Activated naive CD8-positive, alpha-beta T cell treated with anti-CD3 and anti-CD28 coated beads for 36 hours (primary cell): ENCODE results near the gene SLC49A4. TPM values are rescaled to one million over a fixed set of nuclear protein-coding genes. Genes with fewer than 3 reads are reported as not detected.

Experiments used
- DNase-seq: peaks from one replicate; pipeline ENCODE4 v3.0.0; 2021
- H3K27ac Mint-ChIP-seq: one replicate; pipeline ENCODE4 v1.8.0; 2022; ENCODE audit warnings: mild to moderate bottlenecking, moderate library complexity, mixed read lengths
- H3K27me3 Mint-ChIP-seq: one replicate; pipeline ENCODE4 v1.8.0; 2022; ENCODE audit warnings: mild to moderate bottlenecking, mixed read lengths
- H3K36me3 Mint-ChIP-seq: one replicate; pipeline ENCODE4 v1.8.0; 2021; ENCODE audit warnings: mild to moderate bottlenecking, mixed read lengths
- H3K4me1 Mint-ChIP-seq: one replicate; pipeline ENCODE4 v1.8.0; 2021; ENCODE audit warnings: mixed read lengths
- H3K4me3 Mint-ChIP-seq: one replicate; pipeline ENCODE4 v1.8.0; 2022; ENCODE audit warnings: mild to moderate bottlenecking, moderate library complexity, mixed read lengths
- H3K9me3 Mint-ChIP-seq: one replicate; pipeline ENCODE4 v1.8.0; 2022; ENCODE audit warnings: mixed read lengths
- total RNA-seq, 2 experiments: library from RNA; stranded (reverse); gene quantifications; one replicate each; pipeline ENCODE4 v1.2.3, GENCODE V29; 2021

SLC49A4 gene
- total RNA-seq, 2 experiments from 2014 or later, result 1.8 TPM

DNA sequence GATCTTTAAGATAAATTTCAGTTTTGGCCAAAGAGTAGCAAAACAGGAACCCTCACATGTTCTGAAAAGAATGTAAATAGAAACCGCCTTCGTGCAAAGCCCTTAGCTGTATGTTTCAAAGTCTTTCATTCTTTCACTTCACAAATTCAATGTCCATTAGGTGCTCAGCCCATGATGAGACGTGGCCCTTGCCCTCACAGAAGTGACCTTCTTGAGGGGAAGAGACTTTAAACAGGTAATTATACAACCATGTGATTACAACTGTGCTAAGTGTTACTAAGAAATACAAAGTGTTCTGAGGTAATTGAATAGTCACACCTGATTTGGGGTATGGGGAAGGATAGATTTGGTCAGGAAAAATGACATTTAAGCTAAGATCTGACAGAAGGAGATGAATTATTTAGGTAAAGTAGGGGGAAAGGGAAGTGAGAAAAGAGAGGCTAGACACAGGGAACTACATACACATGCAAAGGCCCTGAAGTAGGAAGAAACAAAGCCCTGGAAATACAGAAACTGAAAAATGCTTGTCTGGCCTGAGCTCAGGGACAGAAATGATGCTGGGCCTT is 20.8 kb upstream of the SLC49A4 start:
- no peaks in the 10 kb centered on the region for H3K9me3 Mint-ChIP-seq
- no peak overlapping the region for H3K27ac Mint-ChIP-seq
- no peaks in the 10 kb centered on the region for H3K4me1 Mint-ChIP-seq
- H3K4me3 Mint-ChIP-seq, result no peak overlapping the region
- DNase-seq, result no peak
- no peaks in the 10 kb centered on the region for H3K27me3 Mint-ChIP-seq
- H3K36me3 Mint-ChIP-seq, result peaks cover 1% of the 10 kb centered on the region

DNA sequence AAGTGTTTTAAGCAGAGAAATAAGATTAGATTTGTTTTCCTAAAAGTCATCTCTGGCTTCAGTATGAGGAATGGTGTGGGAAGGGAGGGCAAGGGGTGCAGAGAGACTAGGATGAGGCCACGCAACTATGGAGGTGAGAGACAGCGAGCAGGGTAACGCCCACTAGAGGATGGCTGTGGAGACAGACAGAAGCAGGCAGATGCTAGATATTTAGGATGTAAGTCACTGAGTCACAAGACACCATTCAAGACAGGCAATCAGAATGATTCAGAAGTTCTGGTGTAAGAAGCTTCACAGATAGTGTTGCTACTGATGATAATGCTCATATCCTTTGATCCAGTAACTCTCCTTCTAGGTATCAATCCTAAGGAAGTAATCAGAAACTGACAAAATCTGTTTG is 20.3 kb upstream of the SLC49A4 start:
- Mint-ChIP-seq H3K36me3 (no peaks in the 10 kb centered on the region), H3K27me3 (no peaks in the 10 kb centered on the region), H3K4me3 (no peak overlapping the region), H3K4me1 (no peaks in the 10 kb centered on the region), H3K27ac (no peak overlapping the region), H3K9me3 (no peaks in the 10 kb centered on the region)
- DNase-seq, result no peak

DNA sequence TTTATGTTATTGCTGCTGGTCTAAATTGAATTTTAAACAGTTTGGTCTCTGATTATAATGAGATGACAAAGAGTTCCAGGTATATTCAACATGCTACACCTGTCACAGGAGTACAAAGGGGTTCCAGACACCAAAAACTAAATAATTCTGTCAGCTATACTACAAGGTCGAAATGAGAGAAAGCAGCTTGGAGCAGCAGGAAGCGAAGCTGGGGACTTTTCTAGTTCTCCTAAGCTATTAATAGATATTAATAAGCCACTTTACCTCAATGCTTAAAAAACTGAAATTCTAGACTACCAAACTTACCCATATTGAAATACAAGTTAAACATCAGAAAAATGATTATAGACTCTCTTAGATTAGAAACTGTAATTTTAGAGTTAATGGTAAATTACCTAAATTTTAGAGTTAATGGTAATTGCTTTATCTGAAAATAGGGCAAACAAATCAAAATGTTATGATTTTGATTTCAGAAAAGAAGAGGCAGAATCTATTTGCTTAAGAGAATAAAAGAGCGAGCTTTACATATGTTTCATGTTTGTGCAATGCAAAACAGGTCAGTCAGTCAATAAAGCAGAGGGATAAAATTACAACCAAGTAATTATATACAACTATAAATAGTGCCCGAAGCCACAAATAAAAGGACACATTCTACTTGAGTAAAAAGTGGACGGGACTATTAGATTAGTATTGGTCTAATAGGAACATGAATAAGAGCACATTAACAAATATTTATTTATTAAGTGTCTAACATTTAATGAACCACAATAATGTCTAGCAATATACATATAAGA is 18.0 kb upstream of the SLC49A4 start:
- Mint-ChIP-seq H3K9me3 (no peaks in the 10 kb centered on the region), H3K4me3 (no peak overlapping the region), H3K27ac (no peak overlapping the region), H3K27me3 (no peaks in the 10 kb centered on the region), H3K4me1 (no peaks in the 10 kb centered on the region), H3K36me3 (peaks cover 6% of the 10 kb centered on the region)
- no peak for DNase-seq

DNA sequence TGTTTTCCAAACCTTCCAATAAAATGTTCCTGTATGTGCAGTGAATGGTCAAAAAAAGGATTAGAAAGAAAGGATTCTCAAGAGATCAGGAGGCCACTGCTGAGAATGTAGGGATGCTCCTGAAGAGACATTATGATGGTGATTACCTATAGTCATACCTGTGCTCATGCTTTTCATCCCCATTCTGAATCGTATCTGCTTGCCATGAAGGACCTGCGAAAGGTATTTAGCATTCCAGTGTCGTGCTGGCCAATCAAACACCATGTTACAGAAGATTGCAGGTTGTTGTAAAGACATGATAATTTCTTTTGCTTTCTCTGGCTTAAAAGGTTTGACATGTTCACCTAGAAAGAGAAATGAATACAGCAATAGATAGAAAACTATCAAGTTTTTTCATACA is 17.3 kb upstream of the SLC49A4 start:
- Mint-ChIP-seq H3K4me3 (no peak overlapping the region), H3K27me3 (no peaks in the 10 kb centered on the region), H3K27ac (no peak overlapping the region), H3K36me3 (peaks cover 6% of the 10 kb centered on the region), H3K9me3 (no peaks in the 10 kb centered on the region), H3K4me1 (no peaks in the 10 kb centered on the region)
- DNase-seq, result no peak

DNA sequence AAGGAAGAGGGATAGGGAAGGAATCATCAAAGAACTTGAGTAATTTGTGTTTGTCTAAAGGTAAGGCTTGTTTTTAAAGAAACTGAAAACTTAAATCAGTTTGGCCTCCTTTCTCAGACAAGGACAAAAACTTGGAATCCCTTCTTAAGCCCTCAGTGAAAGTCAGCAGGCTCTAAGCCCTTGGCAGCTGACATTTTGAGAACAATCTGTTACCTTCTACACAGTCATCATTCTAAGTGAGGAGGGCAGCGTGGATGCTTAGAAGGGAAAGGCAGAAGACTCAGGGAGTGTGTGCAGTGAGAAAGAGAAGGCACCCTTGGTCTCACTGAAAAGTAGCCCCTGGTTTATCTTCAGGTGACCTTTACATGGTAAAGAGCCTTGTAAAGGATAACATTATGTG is 12.1 kb upstream of the SLC49A4 start:
- Mint-ChIP-seq H3K4me3 (no peak overlapping the region), H3K4me1 (peaks cover 10% of the 10 kb centered on the region), H3K9me3 (no peaks in the 10 kb centered on the region), H3K27me3 (no peaks in the 10 kb centered on the region), H3K27ac (no peak overlapping the region), H3K36me3 (peaks cover 6% of the 10 kb centered on the region)
- no peak for DNase-seq

DNA sequence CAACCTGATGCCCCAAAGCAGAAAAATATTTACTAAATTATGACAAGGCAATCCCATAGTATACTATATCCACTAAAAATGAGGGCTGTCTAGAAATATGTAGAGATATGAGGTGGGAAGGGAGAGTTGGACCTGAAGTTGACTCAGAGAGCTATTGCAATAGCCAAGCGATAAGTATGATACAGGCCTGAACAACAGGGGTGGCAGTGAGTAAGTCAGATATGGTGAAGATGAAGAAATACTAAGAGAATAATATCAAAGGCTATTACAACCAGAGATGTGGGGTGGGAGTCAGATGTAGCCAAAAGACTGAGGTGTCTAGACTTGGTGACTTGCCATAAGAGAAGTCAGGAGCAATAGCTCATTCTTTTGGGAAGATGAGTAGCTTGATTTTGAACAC is 10.4 kb upstream of the SLC49A4 start:
- Mint-ChIP-seq H3K36me3 (peaks cover 6% of the 10 kb centered on the region), H3K27ac (no peak overlapping the region)

DNA sequence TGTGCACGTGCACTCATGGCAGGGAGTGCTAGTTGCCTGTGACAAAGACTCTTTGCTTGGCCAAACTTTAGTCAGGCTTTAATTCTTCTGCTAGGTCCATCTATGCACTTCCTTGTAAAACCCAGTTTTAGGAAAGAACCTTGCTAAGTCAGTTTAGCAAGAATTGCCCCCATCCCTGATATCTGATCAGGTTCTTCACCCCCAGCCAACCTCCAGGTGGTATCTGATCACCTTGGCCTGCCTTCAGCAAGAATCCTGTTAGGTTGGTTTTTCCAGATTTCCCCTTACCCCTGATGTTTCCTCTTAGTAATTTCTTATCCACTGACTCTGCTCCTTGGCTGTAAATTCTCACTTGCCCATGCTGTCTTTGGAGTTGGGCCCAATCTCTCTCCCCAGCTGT is 9.6 kb upstream of the SLC49A4 start:
- Mint-ChIP-seq H3K9me3 (no peaks in the 10 kb centered on the region), H3K4me1 (peaks cover 18% of the 10 kb centered on the region), H3K27me3 (no peaks in the 10 kb centered on the region), H3K27ac (no peak overlapping the region), H3K4me3 (no peak overlapping the region), H3K36me3 (peaks cover 6% of the 10 kb centered on the region)
- no peak for DNase-seq

More for the DNA sequence above, 10.4 kb upstream of the SLC49A4 start:
- Mint-ChIP-seq H3K4me3 (no peak overlapping the region), H3K9me3 (no peaks in the 10 kb centered on the region), H3K27me3 (no peaks in the 10 kb centered on the region), H3K4me1 (peaks cover 18% of the 10 kb centered on the region)
- DNase-seq, result no peak

DNA sequence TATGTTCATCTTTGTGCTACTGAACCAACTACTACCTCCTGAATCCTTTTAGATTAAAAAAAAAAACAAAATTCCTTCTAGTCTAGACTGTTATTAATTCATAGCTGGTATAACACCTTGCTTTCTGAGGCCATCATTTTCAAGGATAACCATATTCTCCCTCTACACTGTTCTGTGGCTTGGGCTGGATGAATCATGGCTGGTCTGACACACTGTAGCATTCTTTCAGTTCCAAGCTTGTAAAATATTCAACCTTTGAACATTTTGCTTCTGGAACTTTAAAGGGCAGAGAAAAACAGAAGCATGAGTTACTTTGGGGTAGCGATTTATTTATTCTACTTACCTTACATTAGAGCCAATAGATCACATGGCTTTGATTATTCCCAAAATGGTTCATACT is 8.8 kb upstream of the SLC49A4 start:
- no peaks in the 10 kb centered on the region for H3K27me3 Mint-ChIP-seq
- no peak for DNase-seq
- H3K9me3 Mint-ChIP-seq, result no peaks in the 10 kb centered on the region
- H3K4me3 Mint-ChIP-seq, result no peak overlapping the region
- H3K36me3 Mint-ChIP-seq, result peaks cover 6% of the 10 kb centered on the region
- no peak overlapping the region for H3K27ac Mint-ChIP-seq
- H3K4me1 Mint-ChIP-seq, result peaks cover 18% of the 10 kb centered on the region

DNA sequence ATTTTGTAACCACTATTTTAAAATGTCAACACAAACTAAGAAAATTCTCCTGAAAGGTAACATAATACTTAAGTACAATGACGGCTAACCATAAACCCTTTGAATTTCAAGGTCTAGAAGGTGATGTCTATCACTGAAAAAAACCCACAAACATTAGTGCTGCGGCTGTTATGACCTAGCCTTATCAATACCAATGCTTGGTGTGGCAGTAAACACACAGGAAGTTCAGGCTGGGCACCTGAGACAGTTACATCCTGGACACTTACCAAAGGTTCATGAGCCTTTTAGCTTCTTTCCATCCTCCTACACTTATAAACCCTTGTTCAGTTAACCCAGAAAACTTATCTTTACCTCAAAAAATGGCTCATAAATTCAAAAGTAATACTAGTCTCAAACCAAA is 7.0 kb upstream of the SLC49A4 start:
- Mint-ChIP-seq H3K36me3 (no peaks in the 10 kb centered on the region), H3K9me3 (no peaks in the 10 kb centered on the region), H3K4me1 (peaks cover 20% of the 10 kb centered on the region), H3K4me3 (no peak overlapping the region), H3K27me3 (no peaks in the 10 kb centered on the region), H3K27ac (no peak overlapping the region)
- no peak for DNase-seq

DNA sequence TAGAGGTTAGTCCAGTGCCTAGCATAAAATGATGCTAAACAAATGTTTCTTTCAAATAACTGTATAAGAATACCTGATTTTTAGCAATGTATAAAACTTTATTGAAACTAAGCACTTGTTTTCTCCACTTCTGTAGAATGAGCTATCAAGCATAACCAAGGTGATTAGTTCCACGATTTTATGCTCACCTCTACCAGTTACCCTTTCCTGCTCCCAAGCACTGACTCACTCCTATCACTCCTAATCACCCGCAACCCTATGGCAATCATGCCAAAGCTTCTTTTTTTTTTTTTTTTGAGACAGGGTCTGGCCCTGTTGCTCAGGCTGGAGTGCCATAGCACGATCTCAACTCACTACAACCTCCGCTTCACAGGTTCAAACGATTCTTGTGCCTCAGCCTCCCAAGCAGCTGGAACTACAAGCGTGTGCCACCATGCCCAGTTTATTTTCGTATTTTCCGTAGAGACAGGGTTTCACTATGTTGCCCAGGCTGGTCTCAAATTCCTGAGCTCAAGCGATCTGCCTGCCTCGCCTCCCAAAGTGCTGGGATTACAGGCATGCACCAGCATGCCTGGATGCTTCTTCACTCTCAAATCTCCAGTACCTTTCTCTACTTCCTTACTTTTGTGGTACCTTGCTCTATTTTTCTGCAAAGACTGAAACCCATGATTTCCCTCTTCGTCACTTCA is 5.1 kb upstream of the SLC49A4 start:
- H3K4me1 Mint-ChIP-seq, result peaks cover 31% of the 10 kb centered on the region
- DNase-seq, result no peak

DNA sequence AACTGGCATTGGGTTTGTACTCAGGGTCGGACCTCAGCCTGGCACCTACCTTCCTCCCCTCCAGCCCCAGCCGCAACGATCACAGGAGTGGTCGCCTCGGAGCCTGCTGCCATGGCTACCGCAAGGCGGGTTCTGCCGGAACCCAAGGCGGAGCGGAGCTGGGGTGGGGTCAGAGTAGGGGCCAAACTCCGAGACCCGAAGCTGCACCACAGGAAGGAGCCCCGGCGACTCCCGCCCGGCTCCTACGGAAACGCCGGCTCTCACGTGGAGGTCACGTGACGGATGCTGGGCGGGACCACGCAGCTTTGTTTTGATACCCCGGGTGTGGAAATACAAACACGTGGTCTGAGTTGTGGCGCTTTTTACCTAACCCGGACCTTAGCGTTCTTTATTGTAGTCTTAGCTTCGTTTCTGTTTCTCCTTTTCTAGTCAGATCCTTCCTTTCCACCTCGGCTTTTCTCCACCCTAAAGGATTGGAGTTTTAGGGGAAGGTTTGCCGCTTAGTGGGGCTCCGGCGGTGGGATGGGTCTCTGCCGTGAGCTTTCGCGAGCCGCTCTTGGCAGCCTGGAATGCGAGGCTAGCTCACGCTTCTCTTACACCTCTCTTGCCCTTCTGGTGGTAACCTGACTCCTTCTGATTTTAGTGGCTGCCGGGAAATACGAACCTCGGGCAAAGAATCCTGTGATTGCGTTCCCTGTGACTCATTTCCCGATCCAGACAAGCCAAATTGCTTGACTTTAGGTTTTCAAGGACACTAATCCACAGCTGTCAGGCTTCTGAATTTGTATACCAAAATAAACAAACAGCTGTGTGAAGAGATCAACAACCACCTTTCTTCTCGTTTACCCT is 1.1 kb upstream of the SLC49A4 start, which contains the start of gene HSPBAP1:
Gene HSPBAP1 (minus strand): TSS at position 264 of the 849 bp plus-strand sequence. CDS start 151 bp downstream, at position 113.
- Mint-ChIP-seq H3K27me3 (no peaks in the 10 kb centered on the region), H3K9me3 (no peaks in the 10 kb centered on the region), H3K27ac (peak within 1 kb of the TSS; percentile 84), H3K36me3 (no peaks in the 10 kb centered on the region), H3K4me3 (peak within 1 kb of the TSS; percentile 87), H3K4me1 (peaks cover 32% of the 10 kb centered on the region)
- DNase-seq, result peak; percentile 88

More for the DNA sequence above, 5.1 kb upstream of the SLC49A4 start:
- no peak overlapping the region for H3K27ac Mint-ChIP-seq
- no peaks in the 10 kb centered on the region for H3K36me3 Mint-ChIP-seq
- no peaks in the 10 kb centered on the region for H3K9me3 Mint-ChIP-seq
- no peak overlapping the region for H3K4me3 Mint-ChIP-seq
- H3K27me3 Mint-ChIP-seq, result no peaks in the 10 kb centered on the region

DNA sequence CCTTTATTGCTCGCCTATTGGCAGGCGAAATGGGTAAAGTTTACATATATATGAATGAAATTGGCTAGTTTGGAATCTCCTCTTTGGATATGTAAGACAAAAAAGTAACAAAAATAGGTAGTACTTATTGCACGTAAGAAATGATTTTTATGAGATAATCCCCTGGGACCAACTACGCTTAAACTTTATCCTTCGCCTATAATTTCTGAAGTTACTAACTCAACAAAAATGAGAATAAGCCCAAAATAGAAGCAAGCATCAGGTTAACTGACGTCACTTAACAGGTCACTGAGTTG is 438 bp upstream of the SLC49A4 start:
- peak overlapping the region; percentile 84 for H3K27ac Mint-ChIP-seq
- H3K4me1 Mint-ChIP-seq, result peaks cover 29% of the 10 kb centered on the region
- H3K9me3 Mint-ChIP-seq, result no peaks in the 10 kb centered on the region
- H3K36me3 Mint-ChIP-seq, result no peaks in the 10 kb centered on the region
- H3K4me3 Mint-ChIP-seq, result peak overlapping the region; percentile 87
- DNase-seq, result no peak
- no peaks in the 10 kb centered on the region for H3K27me3 Mint-ChIP-seq

DNA sequence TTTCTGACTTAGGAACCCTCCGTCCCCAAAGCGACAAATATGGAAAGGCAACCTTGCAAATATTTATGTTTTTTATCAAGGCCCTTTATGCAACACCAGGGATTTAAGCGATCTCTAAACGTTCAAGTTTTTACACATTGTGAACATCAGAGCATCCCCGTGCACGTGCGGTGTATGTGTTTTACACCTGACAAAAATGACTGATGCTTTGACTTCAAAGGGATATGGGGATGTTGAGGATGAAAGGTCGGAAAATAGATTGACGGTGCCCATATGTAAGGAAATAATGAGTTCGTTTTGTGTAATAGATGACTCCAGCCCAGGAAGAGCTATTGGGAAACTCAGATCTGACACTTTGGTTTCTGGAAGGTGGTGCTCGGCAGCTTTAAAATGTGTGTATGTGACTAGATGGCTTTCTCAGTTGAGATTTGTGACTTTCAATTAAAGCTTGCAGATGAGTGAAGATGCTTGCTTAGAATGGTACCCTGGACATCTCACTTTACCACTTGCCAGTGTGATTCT is 866 bp downstream of the SLC49A4 start:
- H3K27me3 Mint-ChIP-seq, result no peaks in the 10 kb centered on the region
- no peaks in the 10 kb centered on the region for H3K9me3 Mint-ChIP-seq
- H3K36me3 Mint-ChIP-seq, result no peaks in the 10 kb centered on the region
- H3K4me3 Mint-ChIP-seq, result peak overlapping the region; percentile 63
- DNase-seq, result no peak
- no peak overlapping the region for H3K27ac Mint-ChIP-seq
- peaks cover 29% of the 10 kb centered on the region for H3K4me1 Mint-ChIP-seq

DNA sequence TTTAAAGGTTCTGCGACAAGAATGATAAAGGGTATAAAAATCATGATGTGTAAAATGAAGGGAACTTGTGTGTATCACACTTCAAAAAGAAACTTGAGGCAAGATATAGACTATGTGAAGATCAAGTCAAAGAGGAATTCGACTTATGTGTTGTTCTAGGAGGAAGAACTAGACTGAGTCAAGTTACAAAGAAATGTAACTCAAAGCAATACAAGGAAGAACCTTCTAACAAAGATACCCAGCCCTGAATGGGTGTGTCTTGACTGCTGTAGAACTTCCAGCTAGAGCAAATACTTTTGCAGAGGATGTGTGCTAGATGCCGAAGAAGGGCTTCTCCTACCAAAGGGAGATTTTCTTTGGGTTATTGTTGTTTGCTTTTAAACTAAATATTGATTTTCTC is 2.4 kb downstream of the SLC49A4 start:
- Mint-ChIP-seq H3K4me3 (peak overlapping the region; percentile 6), H3K4me1 (peaks cover 29% of the 10 kb centered on the region), H3K36me3 (peaks cover 3% of the 10 kb centered on the region), H3K9me3 (no peaks in the 10 kb centered on the region), H3K27ac (no peak overlapping the region), H3K27me3 (no peaks in the 10 kb centered on the region)
- DNase-seq, result no peak

DNA sequence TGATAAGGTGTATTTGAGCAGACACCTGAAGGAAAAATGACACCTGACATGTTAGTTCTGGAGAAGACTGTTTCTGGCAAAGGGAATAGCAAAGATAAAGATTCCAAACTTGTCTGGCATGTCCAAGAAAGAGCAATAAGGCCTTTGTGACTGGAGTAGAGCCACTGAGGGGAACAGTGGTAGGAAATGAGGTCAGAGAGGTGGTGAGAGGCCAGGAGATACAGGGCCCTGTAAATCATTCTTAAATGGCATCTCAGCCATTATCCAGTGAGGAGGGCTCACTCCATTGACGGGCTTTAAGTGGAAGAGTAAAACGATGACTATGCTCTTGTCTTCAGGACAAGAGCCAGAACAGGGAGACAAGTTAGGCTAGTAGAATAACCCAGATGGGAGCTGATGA is 4.5 kb downstream of the SLC49A4 start:
- H3K4me3 Mint-ChIP-seq, result no peak overlapping the region
- peaks cover 7% of the 10 kb centered on the region for H3K36me3 Mint-ChIP-seq
- peaks cover 25% of the 10 kb centered on the region for H3K4me1 Mint-ChIP-seq
- H3K9me3 Mint-ChIP-seq, result no peaks in the 10 kb centered on the region
- no peak for DNase-seq
- no peaks in the 10 kb centered on the region for H3K27me3 Mint-ChIP-seq
- H3K27ac Mint-ChIP-seq, result no peak overlapping the region
